GM11168 (cell line): ENCODE measurements around the gene CCDC185.
"Not testable (repeated sequence)": the region's sequence is repeated elsewhere in the genome, so short reads cannot be mapped to it uniquely, and the experiment has no call there.

Experiments used
- in situ Hi-C: fragments of 300-500 bp; cut with MboI; formaldehyde crosslinking; loops from one replicate; pipeline ENCODE4 v1.12.0; 2022; ENCODE audit warnings: low sequenced_read_pairs; ENCODE audit not compliant: unreplicated experiment

The CCDC185 gene

GRCh38 chr1:223390618-223391017 lies 2.6 kb upstream of the CCDC185 start:
- in situ Hi-C loops: no loop called here

GRCh38 chr1:223394242-223394641 lies 1.0 kb downstream of the CCDC185 start:
- in situ Hi-C loops: no loop called here

- in situ Hi-C loops: no loop called here
These were observed 1.5 kb downstream of the CCDC185 start for GRCh38 chr1:223394706-223395105.

DNA sequence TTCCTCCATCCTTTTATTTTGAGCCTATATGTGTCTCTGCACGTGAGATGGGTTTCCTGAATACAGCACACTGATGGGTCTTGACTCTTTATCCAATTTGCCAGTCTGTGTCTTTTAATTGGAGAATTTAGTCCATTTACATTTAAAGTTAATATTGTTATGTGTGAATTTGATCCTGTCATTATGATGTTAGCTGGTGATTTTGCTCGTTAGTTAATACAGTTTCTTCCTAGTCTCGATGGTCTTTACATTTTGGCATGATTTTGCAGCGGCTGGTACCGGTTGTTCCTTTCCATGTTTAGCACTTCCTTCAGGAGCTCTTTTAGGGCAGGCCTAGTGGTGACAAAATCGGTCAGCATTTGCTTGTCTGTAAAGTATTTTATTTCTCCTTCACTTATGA lies 6.2 kb downstream of the CCDC185 start:
- in situ Hi-C loops: not testable (repeated sequence)

DNA sequence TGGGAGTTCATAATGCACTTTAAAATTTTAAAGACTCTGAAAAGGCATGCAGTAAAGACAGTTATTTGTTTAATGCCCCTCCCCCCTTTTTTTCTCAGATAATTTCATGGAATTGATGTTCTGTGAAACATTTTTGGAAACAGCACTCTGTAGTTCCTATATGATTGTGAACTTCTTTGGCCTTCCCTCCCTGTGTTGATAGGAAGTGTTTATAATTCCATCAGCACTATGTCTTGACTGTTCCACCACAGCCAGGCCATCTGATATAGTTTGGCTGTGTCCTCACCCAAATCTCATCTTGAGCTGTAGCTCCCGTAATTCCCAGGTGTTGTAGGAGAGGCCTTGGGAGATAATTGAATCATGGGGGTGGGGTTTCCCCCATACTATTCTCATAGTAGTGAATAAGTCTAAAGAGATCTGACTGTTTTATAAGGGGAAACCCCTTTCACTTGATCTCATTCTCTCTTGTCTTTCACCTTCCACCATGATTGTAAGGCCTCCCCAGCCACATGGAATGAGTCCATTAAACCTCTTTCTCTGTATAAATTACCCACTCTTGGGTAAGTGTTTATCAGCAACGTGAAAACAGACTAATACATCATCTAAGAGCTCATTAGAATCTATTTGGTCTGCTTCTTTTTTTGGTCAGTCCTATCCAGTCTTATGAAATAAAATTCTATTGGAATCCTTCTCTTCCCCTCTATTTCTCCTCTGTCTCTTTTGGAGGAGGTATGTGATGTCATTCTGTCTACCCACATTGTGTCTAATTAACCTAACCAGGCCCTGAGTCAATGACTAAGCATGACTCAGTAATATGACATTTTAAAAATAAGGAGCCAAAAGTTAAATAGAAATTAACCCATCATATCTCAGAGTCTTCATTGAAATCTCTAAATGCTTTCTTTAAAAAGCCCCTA lies 8.9 kb downstream of the CCDC185 start:
- in situ Hi-C loops: no loop called here

- in situ Hi-C loops: no loop called here
These were observed 9.6 kb downstream of the CCDC185 start for GRCh38 chr1:223402790-223403142.

- in situ Hi-C loops: no loop called here
These were observed 10.1 kb downstream of the CCDC185 start for GRCh38 chr1:223403184-223403815.

- in situ Hi-C loops: no loop called here
These were observed 12.3 kb downstream of the CCDC185 start for GRCh38 chr1:223405507-223405906.

DNA sequence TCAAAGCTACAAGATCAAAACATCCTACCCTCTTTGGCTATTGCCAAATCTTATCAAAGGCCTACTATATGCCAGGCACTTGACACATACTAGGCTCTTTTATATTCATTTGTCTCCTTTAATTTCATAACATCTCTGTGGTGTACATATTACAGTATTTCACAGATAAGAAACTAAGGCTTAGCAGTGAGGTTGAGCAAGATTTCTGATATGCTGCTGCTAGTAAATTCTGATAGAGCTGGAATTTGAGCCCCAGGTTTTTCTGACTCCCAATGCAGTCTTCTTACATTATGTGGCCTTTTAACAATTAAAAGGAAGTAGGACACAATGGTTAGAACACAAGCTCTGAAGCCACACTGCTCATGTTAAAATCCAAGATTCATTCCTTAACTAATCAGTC lies 16.8 kb downstream of the CCDC185 start:
- in situ Hi-C loops: no loop called here

- in situ Hi-C loops: no loop called here
These were observed 18.1 kb downstream of the CCDC185 start for GRCh38 chr1:223411309-223411708.

GRCh38 chr1:223411710-223412109 lies 18.5 kb downstream of the CCDC185 start:
- in situ Hi-C loops: no loop called here

DNA sequence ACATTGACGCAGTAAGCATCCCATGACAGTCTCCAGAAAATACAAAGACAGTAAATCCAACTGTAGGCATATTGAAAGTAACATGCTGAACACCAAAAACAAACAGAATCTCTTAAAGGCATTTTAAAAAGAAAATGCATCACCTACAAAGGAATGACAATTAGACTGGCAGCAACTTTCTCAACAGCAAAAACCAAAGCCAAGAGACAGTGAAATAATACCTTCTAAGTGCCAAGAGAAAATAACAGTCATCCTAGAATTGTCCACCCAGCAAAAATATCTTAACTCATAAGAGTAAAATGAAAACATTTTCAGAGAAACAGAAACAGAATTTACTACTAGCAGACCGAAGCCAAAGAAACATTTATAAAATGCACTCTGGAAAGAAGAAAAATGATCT lies 20.0 kb downstream of the CCDC185 start:
- in situ Hi-C loops: no loop called here

- in situ Hi-C loops: no loop called here
These were observed 24.2 kb downstream of the CCDC185 start for GRCh38 chr1:223417444-223417843.

GRCh38 chr1:223417903-223418663 lies 24.9 kb downstream of the CCDC185 start:
- in situ Hi-C loops: no loop called here

- in situ Hi-C loops: no loop called here
These were observed 25.9 kb downstream of the CCDC185 start for GRCh38 chr1:223419115-223419514.

DNA sequence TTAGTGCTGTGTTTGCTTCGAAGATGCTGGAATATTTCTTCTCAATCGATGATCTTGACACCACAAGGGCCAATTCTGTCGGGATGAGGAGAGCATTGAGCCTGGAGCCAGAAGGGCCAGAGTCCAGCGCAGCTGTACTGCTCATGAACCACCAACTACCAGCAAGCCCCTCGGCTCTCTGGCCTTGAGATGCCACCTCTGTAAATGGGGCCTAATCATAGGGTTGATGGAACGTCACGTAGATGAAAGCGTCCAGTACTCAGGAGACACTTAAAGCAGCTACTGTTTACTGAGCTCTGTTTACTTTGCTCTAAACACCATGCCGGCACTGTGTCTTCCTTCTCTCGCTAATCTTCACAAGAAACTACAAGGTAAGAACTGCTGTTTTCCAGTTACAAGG lies 26.3 kb downstream of the CCDC185 start:
- in situ Hi-C loops: no loop called here

DNA sequence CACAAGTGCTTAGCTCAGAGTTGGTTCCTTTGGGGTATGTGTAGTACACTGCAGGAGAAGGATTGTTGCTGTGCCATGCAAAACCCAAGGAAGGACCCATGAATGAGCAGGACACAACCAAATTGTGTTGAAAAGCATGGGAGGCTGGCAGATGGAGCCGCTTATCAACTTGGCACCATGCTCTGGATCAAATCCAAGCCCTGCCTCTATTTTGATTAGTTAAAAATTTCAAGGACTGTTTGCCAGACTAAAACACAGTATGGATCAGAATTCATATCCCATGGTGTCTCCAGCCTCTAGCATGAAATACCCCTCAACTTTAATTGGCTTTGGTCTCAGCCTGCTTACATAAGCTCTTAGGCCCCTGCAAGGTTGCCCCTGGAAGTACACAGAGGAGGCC lies 27.8 kb downstream of the CCDC185 start:
- in situ Hi-C loops: no loop called here

DNA sequence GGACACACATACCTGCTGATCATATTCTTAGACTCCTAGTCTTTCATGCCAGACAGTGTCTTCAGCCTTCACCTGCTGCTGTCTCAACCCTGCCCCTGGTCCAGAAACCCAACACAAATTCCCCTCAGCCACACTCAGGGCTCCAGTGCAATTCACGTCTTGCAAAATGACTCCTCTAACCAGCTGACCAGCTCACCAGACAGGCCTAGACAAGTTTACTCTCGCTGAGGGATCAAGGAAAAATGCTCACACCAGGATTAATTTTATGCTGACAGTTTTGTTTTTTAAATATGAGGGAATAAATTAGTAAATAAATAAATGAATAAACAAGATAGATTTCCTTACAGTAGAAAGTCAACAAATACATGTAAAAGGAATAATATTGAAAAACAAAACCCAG lies 28.5 kb downstream of the CCDC185 start:
- in situ Hi-C loops: no loop called here

DNA sequence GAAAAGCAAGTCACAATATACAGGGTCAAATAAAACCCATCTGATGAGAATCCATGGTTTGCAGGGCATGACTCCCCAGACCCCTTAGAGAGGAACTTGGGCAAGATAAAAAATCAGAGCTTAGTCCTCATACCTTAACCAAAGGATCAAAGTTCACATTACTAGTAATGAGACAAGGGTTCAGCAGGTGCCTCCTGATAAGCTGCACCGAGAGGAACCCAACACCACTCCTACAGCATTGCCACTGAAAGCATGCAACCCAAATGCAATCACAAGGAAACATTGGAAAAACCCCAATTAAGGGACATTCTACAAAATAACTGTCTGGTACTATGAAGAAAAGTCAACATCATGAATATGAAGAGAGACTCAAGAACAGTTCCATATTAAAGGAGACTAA lies 29.7 kb downstream of the CCDC185 start:
- in situ Hi-C loops: no loop called here

DNA sequence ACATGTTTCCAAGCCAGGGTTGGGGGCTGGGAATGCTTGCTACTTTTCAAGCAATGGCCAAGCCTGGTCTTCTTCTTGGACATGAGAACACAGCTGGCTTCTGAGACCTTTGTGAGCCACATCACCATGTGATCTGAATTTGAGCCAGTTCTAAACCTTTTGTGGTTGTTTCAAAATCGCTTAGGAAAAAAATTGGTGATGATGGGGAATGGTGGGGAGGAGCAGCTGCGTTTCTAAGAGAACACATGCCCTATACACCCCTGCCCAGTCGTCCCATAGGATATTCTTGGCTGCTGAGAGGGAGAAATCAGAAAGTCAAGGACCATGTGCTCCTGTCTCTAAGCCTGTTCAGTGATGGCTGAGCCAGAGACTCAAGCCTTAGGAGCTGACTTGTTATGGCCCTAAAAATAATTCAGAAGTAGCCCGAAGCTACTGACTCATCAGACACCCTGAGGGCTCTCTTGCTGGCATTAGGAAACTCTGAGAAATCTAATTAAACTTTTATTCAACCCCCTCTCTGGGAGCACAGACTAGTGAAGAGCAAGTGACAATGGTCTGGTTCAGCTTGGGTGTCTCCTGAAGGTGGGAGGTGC lies 30.5 kb downstream of the CCDC185 start:
- in situ Hi-C loops: no loop called here

DNA sequence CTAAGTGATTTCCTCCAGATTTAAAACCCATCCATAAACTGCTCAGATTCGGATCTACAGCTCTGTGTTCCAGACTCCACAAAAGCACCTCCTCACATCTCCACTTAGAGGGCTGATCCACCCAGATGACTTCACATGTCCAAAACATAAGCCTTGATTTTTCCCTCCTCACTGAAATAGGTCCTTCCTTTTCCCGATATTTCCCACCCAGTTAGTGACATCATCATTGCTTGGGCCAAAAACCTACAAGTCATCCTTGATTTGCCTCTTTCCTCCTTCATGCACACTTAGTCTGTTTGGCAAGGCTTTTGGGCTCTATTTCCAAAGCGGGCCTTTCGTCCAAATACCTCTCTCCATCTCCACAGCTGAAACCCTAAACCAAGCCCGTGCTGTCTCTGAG lies 32.3 kb downstream of the CCDC185 start:
- in situ Hi-C loops: no loop called here
